ENCODE data around the gene DYRK1B. TPM values are rescaled to one million over a fixed set of nuclear protein-coding genes. Genes with fewer than 3 reads are reported as not detected.

DYRK1B gene
- total RNA-seq, 4 donors from 2014 or later = 8.3 to 38.7 (median 17.3) TPM

GRCh38 chr19:39830406-39830805, 3.6 kb downstream of the DYRK1B start:
- TF ChIP-seq POLR2A (IDR thresholded peaks at IDR 0.05) = no peak
- no peak for TF ChIP-seq CTCF (IDR thresholded peaks at IDR 0.05)
- no peak overlapping the region for H3K4me3 ChIP-seq
- no peaks in the 10 kb centered on the region for H3K27me3 ChIP-seq
- H3K36me3 ChIP-seq = peaks cover 0 to 72% (median 0%) of the 10 kb centered on the region in 3 donors
- DNase-seq = no peak
- H3K4me1 ChIP-seq = peaks cover 0 to 18% (median 6%) of the 10 kb centered on the region in 4 donors
- H3K27ac ChIP-seq = no peak overlapping the region
- H3K9me3 ChIP-seq = no peaks in the 10 kb centered on the region

GRCh38 chr19:39829702-39830275, 4.2 kb downstream of the DYRK1B start:
- Histone ChIP-seq H3K36me3 (peaks cover 0 to 69% (median 0%) of the 10 kb centered on the region in 3 donors), H3K27me3 (no peaks in the 10 kb centered on the region), H3K4me1 (peaks cover 0 to 24% (median 6%) of the 10 kb centered on the region in 4 donors)

GRCh38 chr19:39828654-39829032, 5.3 kb downstream of the DYRK1B start:
- Histone ChIP-seq H3K4me1 (peaks cover 0 to 30% (median 8%) of the 10 kb centered on the region in 4 donors), H3K9me3 (no peaks in the 10 kb centered on the region), H3K27ac (no peak overlapping the region), H3K36me3 (peaks cover 0 to 68% (median 0%) of the 10 kb centered on the region in 3 donors), H3K4me3 (no peak overlapping the region), H3K27me3 (no peaks in the 10 kb centered on the region)
- no peak for DNase-seq
- TF ChIP-seq POLR2A (IDR thresholded peaks at IDR 0.05) = no peak
- no peak for TF ChIP-seq CTCF (IDR thresholded peaks at IDR 0.05)

More at GRCh38 chr19:39829702-39830275, 4.2 kb downstream of the DYRK1B start:
- no peak for DNase-seq
- Histone ChIP-seq H3K9me3 (no peaks in the 10 kb centered on the region), H3K27ac (no peak overlapping the region), H3K4me3 (no peak overlapping the region)
- TF ChIP-seq CTCF (IDR thresholded peaks at IDR 0.05) (no peak), POLR2A (IDR thresholded peaks at IDR 0.05) (no peak)

- peaks cover 0 to 68% (median 0%) of the 10 kb centered on the region in 3 donors for H3K36me3 ChIP-seq
- H3K4me3 ChIP-seq = no peak overlapping the region
- TF ChIP-seq CTCF (IDR thresholded peaks at IDR 0.05) = no peak
- TF ChIP-seq POLR2A (IDR thresholded peaks at IDR 0.05) = no peak
- peak in 2 of 3 donors; percentile 41 to 74 for DNase-seq
- no peaks in the 10 kb centered on the region for H3K9me3 ChIP-seq
- H3K27ac ChIP-seq = peak overlapping the region in 1 of 4 donors; percentile 46
- peaks cover 0 to 32% (median 8%) of the 10 kb centered on the region in 4 donors for H3K4me1 ChIP-seq
- no peaks in the 10 kb centered on the region for H3K27me3 ChIP-seq
Observed at GRCh38 chr19:39828015-39828653, 5.8 kb downstream of the DYRK1B start.

- peaks cover 0 to 23% (median 4%) of the 10 kb centered on the region in 4 donors for H3K4me1 ChIP-seq
- peaks cover 0 to 68% (median 0%) of the 10 kb centered on the region in 3 donors for H3K36me3 ChIP-seq
- no peaks in the 10 kb centered on the region for H3K9me3 ChIP-seq
- no peak for DNase-seq
- no peaks in the 10 kb centered on the region for H3K27me3 ChIP-seq
- no peak overlapping the region for H3K4me3 ChIP-seq
- no peak for TF ChIP-seq POLR2A (IDR thresholded peaks at IDR 0.05)
- no peak for TF ChIP-seq CTCF (IDR thresholded peaks at IDR 0.05)
- no peak overlapping the region for H3K27ac ChIP-seq
Observed at GRCh38 chr19:39827216-39827615, 6.7 kb downstream of the DYRK1B start.

All from Peyer's patch (tissue), 4 donors.